GM18526 (cell line): Measurements from ENCODE around the gene HOXD13.

Source experiments
- POLR2A ChIP-seq: IDR thresholded peaks from 3 replicates; pipeline ENCODE4 v1.6.1; 2011; ENCODE audit not compliant: insufficient read length; ENCODE audit errors: extremely low read depth

HOXD13 gene

GRCh38 chr2:176092270-176093144 lies at the start of gene HOXD13:
TSS of gene HOXD13 (plus strand) at chr2:176092721. CDS start at chr2:176092891, 170 bp downstream.
- no peak for TF ChIP-seq POLR2A

- no peak for TF ChIP-seq POLR2A
These were observed 36.1 kb upstream of the HOXD13 start for GRCh38 chr2:176056406-176056805.

GRCh38 chr2:176063958-176064357 lies 28.6 kb upstream of the HOXD13 start:
- TF ChIP-seq POLR2A, result no peak

GRCh38 chr2:176066645-176067588 lies 25.6 kb upstream of the HOXD13 start:
- TF ChIP-seq POLR2A, result no peak

GRCh38 chr2:176067589-176068418 lies 24.7 kb upstream of the HOXD13 start:
- TF ChIP-seq POLR2A, result no peak

GRCh38 chr2:176068419-176068832 lies 24.1 kb upstream of the HOXD13 start:
- TF ChIP-seq POLR2A, result no peak

- no peak for TF ChIP-seq POLR2A
These were observed 20.9 kb upstream of the HOXD13 start for GRCh38 chr2:176071330-176072291.

- TF ChIP-seq POLR2A, result no peak
These were observed 20.2 kb upstream of the HOXD13 start for GRCh38 chr2:176072292-176072669.

GRCh38 chr2:176072951-176073904 lies 19.3 kb upstream of the HOXD13 start:
- no peak for TF ChIP-seq POLR2A

GRCh38 chr2:176074919-176075425 lies 17.5 kb upstream of the HOXD13 start:
- no peak for TF ChIP-seq POLR2A

GRCh38 chr2:176075481-176075880 lies 17.0 kb upstream of the HOXD13 start:
- no peak for TF ChIP-seq POLR2A

- TF ChIP-seq POLR2A, result no peak
These were observed 16.5 kb upstream of the HOXD13 start for GRCh38 chr2:176076063-176076462.

- TF ChIP-seq POLR2A, result no peak
These were observed 15.7 kb upstream of the HOXD13 start for GRCh38 chr2:176076796-176077195.
